ENCODE measurements around the gene ATOSB. TPM values are rescaled to one million over a fixed set of nuclear protein-coding genes. Genes with fewer than 3 reads are reported as not detected.
"Not testable (repeated sequence)": the region's sequence is repeated elsewhere in the genome, so short reads cannot be mapped to it uniquely, and the experiment has no call there.

The ATOSB gene, protein sequence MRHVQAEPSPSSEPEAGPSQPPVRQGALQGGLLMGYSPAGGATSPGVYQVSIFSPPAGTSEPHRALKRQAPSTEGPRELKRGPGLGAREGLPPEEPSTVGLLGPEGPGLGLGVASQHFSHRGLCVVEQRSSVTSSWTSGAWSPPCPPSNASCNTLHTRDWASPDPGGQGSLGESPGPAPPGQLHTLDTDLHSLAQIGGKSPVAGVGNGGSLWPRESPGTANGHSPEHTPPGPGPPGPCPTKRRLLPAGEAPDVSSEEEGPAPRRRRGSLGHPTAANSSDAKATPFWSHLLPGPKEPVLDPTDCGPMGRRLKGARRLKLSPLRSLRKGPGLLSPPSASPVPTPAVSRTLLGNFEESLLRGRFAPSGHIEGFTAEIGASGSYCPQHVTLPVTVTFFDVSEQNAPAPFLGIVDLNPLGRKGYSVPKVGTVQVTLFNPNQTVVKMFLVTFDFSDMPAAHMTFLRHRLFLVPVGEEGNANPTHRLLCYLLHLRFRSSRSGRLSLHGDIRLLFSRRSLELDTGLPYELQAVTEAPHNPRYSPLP
- 10 to 100 TPM in 1 of 2 donors, 1 to 10 TPM in 1; 8.3 to 11.3 TPM for total RNA-seq

- Mint-ChIP-seq H3K36me3 (ENCODE audit: insufficient read depth in 2 of 2) (no peaks in the 10 kb centered on the region), H3K27me3 (ENCODE audit: low read depth) (peaks cover 4% of the 10 kb centered on the region), H3K4me1 (ENCODE audit: low read depth) (peaks cover 56% of the 10 kb centered on the region), H3K9me3 (no peaks in the 10 kb centered on the region), H3K27ac (peak within 1 kb of the TSS; percentile 33), H3K4me3 (peak within 1 kb of the TSS; percentile 80 to 97)
- ATAC-seq (replicated peaks in 1 of 2) (peak; percentile 71 to 73), DNase-seq (peak; percentile 95 to 96)
Measured at GRCh38 chr9:35115680-35116538, at the start of gene ATOSB. ATOSB (minus strand) TSS chr9:35115862; CDS start chr9:35108274, 7,588 bp downstream.

DNA sequence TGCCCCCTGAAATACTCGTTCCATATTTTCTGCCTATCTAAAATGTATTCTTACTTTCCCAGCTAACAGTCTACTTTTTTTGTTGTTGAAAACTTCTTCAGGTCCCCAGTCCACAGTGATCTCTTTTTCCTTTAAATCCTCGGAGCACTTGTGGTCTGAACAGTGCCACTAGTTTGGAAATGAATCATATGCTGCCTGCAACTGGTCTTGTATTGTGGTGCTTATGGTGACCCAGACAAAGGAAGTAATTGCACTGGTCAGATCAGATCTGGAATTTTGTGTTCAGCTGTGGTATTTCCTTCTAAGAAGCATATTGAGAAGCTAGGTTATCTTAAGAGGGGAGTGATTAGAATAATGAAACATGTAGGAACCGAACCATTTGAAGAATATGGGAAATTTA is 49.0 kb upstream of the ATOSB start:
- Mint-ChIP-seq H3K36me3 (ENCODE audit: insufficient read depth in 2 of 2) (no peaks in the 10 kb centered on the region), H3K27me3 (ENCODE audit: low read depth) (peaks cover 15% of the 10 kb centered on the region), H3K4me1 (ENCODE audit: low read depth) (peaks cover 16% of the 10 kb centered on the region), H3K4me3 (no peak overlapping the region), H3K27ac (no peak overlapping the region), H3K9me3 (no peaks in the 10 kb centered on the region)
- ATAC-seq (replicated peaks in 1 of 2) (no peak), DNase-seq (no peak)

GRCh38 chr9:35163413-35163812 is 47.8 kb upstream of the ATOSB start:
- peaks cover 18% of the 10 kb centered on the region for H3K4me1 Mint-ChIP-seq (ENCODE audit: low read depth)
- H3K27ac Mint-ChIP-seq, result no peak overlapping the region
- no peak for ATAC-seq (replicated peaks in 1 of 2)
- peaks cover 15% of the 10 kb centered on the region for H3K27me3 Mint-ChIP-seq (ENCODE audit: low read depth)
- no peak overlapping the region for H3K4me3 Mint-ChIP-seq
- DNase-seq, result no peak
- H3K36me3 Mint-ChIP-seq (ENCODE audit: insufficient read depth in 2 of 2), result no peaks in the 10 kb centered on the region
- H3K9me3 Mint-ChIP-seq, result no peaks in the 10 kb centered on the region

- DNase-seq (no peak), ATAC-seq (replicated peaks in 1 of 2) (peak in 1 of 2 donors; percentile 16)
- no peaks in the 10 kb centered on the region for H3K9me3 Mint-ChIP-seq
- peak overlapping the region; percentile 92 to 94 for H3K4me3 Mint-ChIP-seq
- peaks cover 15% of the 10 kb centered on the region for H3K27me3 Mint-ChIP-seq (ENCODE audit: low read depth)
- H3K27ac Mint-ChIP-seq, result peak overlapping the region; percentile 22
- peaks cover 23% of the 10 kb centered on the region for H3K4me1 Mint-ChIP-seq (ENCODE audit: low read depth)
- no peaks in the 10 kb centered on the region for H3K36me3 Mint-ChIP-seq (ENCODE audit: insufficient read depth in 2 of 2)
Measured at GRCh38 chr9:35162605-35163315, 47.1 kb upstream of the ATOSB start.

DNA sequence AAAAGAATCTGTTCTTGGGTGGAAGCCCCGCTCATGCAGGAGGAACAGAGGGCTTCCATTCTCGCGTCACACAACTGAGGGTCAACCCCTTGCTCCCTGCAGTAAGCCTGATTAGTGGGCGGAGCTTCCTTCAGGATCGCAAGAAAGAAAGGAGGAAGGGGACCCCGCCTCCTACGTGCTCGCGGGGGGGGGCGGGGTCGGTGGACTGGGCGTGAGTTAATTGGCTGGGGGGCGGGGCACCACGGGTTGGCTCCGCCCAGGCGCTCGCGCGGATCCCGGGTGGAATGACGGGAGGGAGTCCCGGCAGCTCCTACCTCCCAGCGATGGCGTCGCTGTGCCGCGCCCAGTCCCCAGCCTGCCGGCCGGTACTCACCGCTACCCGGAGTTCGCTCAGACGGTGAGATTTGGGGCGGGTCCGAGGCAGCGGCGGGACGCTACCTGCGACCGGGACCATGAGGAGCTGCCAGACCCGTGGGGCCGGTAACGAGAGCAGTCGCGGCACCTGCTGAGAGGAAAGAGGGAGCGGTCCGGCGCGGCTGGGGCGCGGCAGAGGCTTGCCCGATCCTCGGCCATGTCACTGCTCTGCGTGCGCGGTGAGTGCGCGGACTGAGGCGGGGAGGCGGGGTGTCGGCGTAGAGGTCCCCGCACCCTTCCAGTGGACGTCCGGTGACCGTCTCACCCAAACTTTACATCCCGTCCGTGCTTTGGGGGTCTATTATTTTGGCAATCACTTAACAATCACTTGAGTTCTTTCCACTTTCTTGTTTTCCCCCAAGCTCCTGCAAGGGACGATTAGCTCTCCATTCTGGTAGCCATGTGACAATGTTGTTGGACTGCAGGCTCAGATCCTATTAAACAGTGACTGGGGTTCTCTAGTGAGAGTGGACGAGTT is 46.3 kb upstream of the ATOSB start, which contains the start of gene UNC13B:
TSS of gene UNC13B (plus strand) at position 297 of the 892 bp plus-strand sequence. CDS start at position 572, 275 bp downstream.
- Mint-ChIP-seq H3K4me1 (ENCODE audit: low read depth) (peaks cover 23% of the 10 kb centered on the region), H3K27ac (peak within 1 kb of the TSS; percentile 15), H3K27me3 (ENCODE audit: low read depth) (peaks cover 15% of the 10 kb centered on the region), H3K9me3 (no peaks in the 10 kb centered on the region), H3K36me3 (ENCODE audit: insufficient read depth in 2 of 2) (no peaks in the 10 kb centered on the region), H3K4me3 (peak within 1 kb of the TSS; percentile 92 to 94)
- ATAC-seq (replicated peaks in 1 of 2), result peak; percentile 89 to 91
- peak; percentile 75 to 78 for DNase-seq

- DNase-seq (no peak), ATAC-seq (replicated peaks in 1 of 2) (no peak)
- Mint-ChIP-seq H3K36me3 (ENCODE audit: insufficient read depth in 2 of 2) (no peaks in the 10 kb centered on the region), H3K27ac (no peak overlapping the region), H3K4me1 (ENCODE audit: low read depth) (peaks cover 19% of the 10 kb centered on the region), H3K9me3 (no peaks in the 10 kb centered on the region), H3K27me3 (ENCODE audit: low read depth) (peaks cover 15% of the 10 kb centered on the region), H3K4me3 (no peak overlapping the region)
Measured at GRCh38 chr9:35158501-35159280, 43.0 kb upstream of the ATOSB start.

DNA sequence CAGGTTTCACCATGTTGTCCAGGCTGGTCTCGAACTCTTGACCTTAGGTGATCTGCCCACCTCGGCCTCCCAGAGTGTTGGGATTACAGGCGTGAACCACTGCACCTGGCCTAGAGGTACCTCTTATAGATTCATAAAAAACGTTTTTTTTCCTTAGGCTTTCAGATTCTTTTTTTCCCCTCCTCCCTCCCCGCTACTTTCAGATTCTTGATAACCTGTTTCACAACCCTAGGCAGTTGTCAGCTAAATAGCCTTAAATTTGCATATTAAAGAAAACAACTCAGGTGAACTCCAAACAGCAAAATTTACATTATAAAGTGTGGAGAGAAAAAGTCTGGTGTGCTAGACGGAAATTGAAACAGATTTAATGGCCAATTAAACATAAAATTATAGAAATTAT is 42.2 kb upstream of the ATOSB start:
- not testable (repeated sequence) for H3K36me3 Mint-ChIP-seq (ENCODE audit: insufficient read depth in 2 of 2); ATAC-seq (replicated peaks in 1 of 2); H3K27me3 Mint-ChIP-seq (ENCODE audit: low read depth); H3K9me3 Mint-ChIP-seq; H3K27ac Mint-ChIP-seq; DNase-seq; H3K4me3 Mint-ChIP-seq
- H3K4me1 Mint-ChIP-seq (ENCODE audit: low read depth), result peaks cover 16% of the 10 kb centered on the region

- Mint-ChIP-seq H3K27me3 (ENCODE audit: low read depth) (no peaks in the 10 kb centered on the region), H3K27ac (no peak overlapping the region), H3K4me3 (no peak overlapping the region), H3K36me3 (ENCODE audit: insufficient read depth in 2 of 2) (no peaks in the 10 kb centered on the region), H3K9me3 (no peaks in the 10 kb centered on the region), H3K4me1 (ENCODE audit: low read depth) (peaks cover 10% of the 10 kb centered on the region)
- ATAC-seq (replicated peaks in 1 of 2) (no peak), DNase-seq (no peak)
Measured at GRCh38 chr9:35156781-35157180, 41.1 kb upstream of the ATOSB start.

DNA sequence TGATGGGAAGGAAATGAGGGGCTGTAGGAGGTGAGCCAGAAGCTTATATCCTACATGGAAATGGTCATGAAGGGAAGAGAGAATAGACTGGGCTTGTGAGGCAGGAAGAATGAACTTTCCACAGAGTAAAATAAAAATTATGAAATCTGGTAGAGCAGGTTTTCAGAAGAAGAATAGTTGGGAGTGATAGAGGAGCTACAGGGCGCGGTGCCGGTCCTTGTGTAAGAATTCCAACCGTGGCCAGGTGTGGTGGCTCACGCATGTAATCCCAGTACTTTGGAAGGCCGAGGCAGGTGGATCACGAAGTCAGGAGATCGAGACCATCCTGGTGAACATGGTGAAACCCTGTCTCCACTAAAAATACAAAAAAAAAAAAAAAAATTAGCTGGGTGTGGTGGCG is 37.3 kb upstream of the ATOSB start:
- no peak for DNase-seq
- no peak overlapping the region for H3K27ac Mint-ChIP-seq
- H3K27me3 Mint-ChIP-seq (ENCODE audit: low read depth), result no peaks in the 10 kb centered on the region
- H3K4me1 Mint-ChIP-seq (ENCODE audit: low read depth), result peaks cover under 1% of the 10 kb centered on the region
- H3K36me3 Mint-ChIP-seq (ENCODE audit: insufficient read depth in 2 of 2), result peaks cover 15 to 16% of the 10 kb centered on the region in 2 donors
- H3K4me3 Mint-ChIP-seq, result no peak overlapping the region
- no peak for ATAC-seq (replicated peaks in 1 of 2)
- peaks cover 11 to 15% of the 10 kb centered on the region in 2 donors for H3K9me3 Mint-ChIP-seq

- H3K4me1 Mint-ChIP-seq (ENCODE audit: low read depth); ATAC-seq (replicated peaks in 1 of 2); H3K4me3 Mint-ChIP-seq; H3K27ac Mint-ChIP-seq; DNase-seq; H3K27me3 Mint-ChIP-seq (ENCODE audit: low read depth): not testable (repeated sequence)
- Mint-ChIP-seq H3K9me3 (peaks cover 18 to 20% of the 10 kb centered on the region in 2 donors), H3K36me3 (ENCODE audit: insufficient read depth in 2 of 2) (peaks cover 19 to 25% of the 10 kb centered on the region in 2 donors)
Measured at GRCh38 chr9:35147941-35148563, 32.4 kb upstream of the ATOSB start.

DNA sequence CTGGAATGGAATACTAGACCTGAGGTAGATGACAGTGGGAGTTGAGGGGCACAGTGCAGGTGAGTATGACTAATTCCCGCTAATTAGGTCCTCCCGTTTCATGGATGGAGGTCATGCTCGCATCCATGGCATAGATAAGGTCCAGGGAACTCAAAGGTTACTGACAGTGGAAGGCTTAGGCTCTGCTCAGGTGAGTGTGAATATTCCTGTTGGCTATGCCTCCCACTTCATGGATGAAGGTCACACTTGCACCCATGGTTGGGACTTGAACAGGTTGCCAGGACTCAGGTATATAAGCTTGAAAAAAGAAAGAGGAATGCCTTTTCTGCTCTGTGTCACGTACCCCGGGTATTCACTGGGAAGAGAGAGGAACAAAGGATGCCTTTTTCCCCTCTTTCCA is 26.4 kb upstream of the ATOSB start:
- ATAC-seq (replicated peaks in 1 of 2) (no peak), DNase-seq (no peak)
- Mint-ChIP-seq H3K27me3 (ENCODE audit: low read depth) (no peaks in the 10 kb centered on the region), H3K27ac (no peak overlapping the region), H3K4me3 (no peak overlapping the region), H3K4me1 (ENCODE audit: low read depth) (no peaks in the 10 kb centered on the region), H3K36me3 (ENCODE audit: insufficient read depth in 2 of 2) (peaks cover 1 to 11% of the 10 kb centered on the region in 2 donors), H3K9me3 (peaks cover 2 to 4% of the 10 kb centered on the region in 2 donors)
